ENCODE data around the gene IGFL4. TPM values are rescaled to one million over a fixed set of nuclear protein-coding genes. Genes with fewer than 3 reads are reported as not detected.

IGFL4 gene
- total and polyA plus RNA-seq, 2 donors from 2014 or later, result not detected

GRCh38 chr19:46065486-46066071 is 24.8 kb upstream of the IGFL4 start:
- DNase-seq, result no peak
- H3K9ac ChIP-seq (ENCODE audit: low read length in 3 of 3), result no peak overlapping the region
- TF ChIP-seq CTCF (IDR thresholded peaks at IDR 0.05; ENCODE audit: borderline replicate concordance, extremely low read depth, insufficient read depth), result no peak
- intact Hi-C loops (cut with DNase I), result no loop called here
- H3K36me3 ChIP-seq (ENCODE audit: control insufficient read depth in 2 of 3, insufficient read depth in 3 of 3, low read length in 3 of 3), result no peaks in the 10 kb centered on the region
- H3K27ac ChIP-seq (ENCODE audit: low read depth in 2 of 2, low read length in 2 of 2), result no peak overlapping the region
- FAIRE-seq, result no peak
- H3K27me3 ChIP-seq (ENCODE audit: control insufficient read depth, insufficient read depth, low read length), result no peaks in the 10 kb centered on the region
- peaks cover 0 to 4% (median 0%) of the 10 kb centered on the region in 3 donors for H3K9me3 ChIP-seq (ENCODE audit: control insufficient read depth in 2 of 3, insufficient read depth in 1 of 3, low read length in 3 of 3)
- H3K4me1 ChIP-seq (ENCODE audit: control insufficient read depth in 2 of 3, insufficient read depth in 2 of 3, low read depth in 1 of 3, low read length in 3 of 3), result no peaks in the 10 kb centered on the region
- no peak overlapping the region for H3K4me3 ChIP-seq (ENCODE audit: low read length in 3 of 3)

GRCh38 chr19:46063201-46063600 is 22.4 kb upstream of the IGFL4 start:
- Histone ChIP-seq H3K36me3 (ENCODE audit: control insufficient read depth in 2 of 3, insufficient read depth in 3 of 3, low read length in 3 of 3) (no peaks in the 10 kb centered on the region), H3K4me3 (ENCODE audit: low read length in 3 of 3) (no peak overlapping the region), H3K4me1 (ENCODE audit: control insufficient read depth in 2 of 3, insufficient read depth in 2 of 3, low read depth in 1 of 3, low read length in 3 of 3) (no peaks in the 10 kb centered on the region), H3K27me3 (ENCODE audit: control insufficient read depth, insufficient read depth, low read length) (no peaks in the 10 kb centered on the region), H3K27ac (ENCODE audit: low read depth in 2 of 2, low read length in 2 of 2) (no peak overlapping the region), H3K9me3 (ENCODE audit: control insufficient read depth in 2 of 3, insufficient read depth in 1 of 3, low read length in 3 of 3) (peaks cover 0 to 15% (median 0%) of the 10 kb centered on the region in 3 donors), H3K9ac (ENCODE audit: low read length in 3 of 3) (no peak overlapping the region)
- FAIRE-seq, result no peak
- DNase-seq, result no peak
- no peak for TF ChIP-seq CTCF (IDR thresholded peaks at IDR 0.05; ENCODE audit: borderline replicate concordance, extremely low read depth, insufficient read depth)
- intact Hi-C loops (cut with DNase I), result no loop called here

GRCh38 chr19:46060012-46060411 is 19.2 kb upstream of the IGFL4 start:
- no peak for DNase-seq
- Histone ChIP-seq H3K9me3 (ENCODE audit: control insufficient read depth in 2 of 3, insufficient read depth in 1 of 3, low read length in 3 of 3) (peaks cover 0 to 15% (median 0%) of the 10 kb centered on the region in 3 donors), H3K27me3 (ENCODE audit: control insufficient read depth, insufficient read depth, low read length) (no peaks in the 10 kb centered on the region), H3K4me3 (ENCODE audit: low read length in 3 of 3) (no peak overlapping the region), H3K27ac (ENCODE audit: low read depth in 2 of 2, low read length in 2 of 2) (no peak overlapping the region), H3K4me1 (ENCODE audit: control insufficient read depth in 2 of 3, insufficient read depth in 2 of 3, low read depth in 1 of 3, low read length in 3 of 3) (no peaks in the 10 kb centered on the region), H3K9ac (ENCODE audit: low read length in 3 of 3) (no peak overlapping the region), H3K36me3 (ENCODE audit: control insufficient read depth in 2 of 3, insufficient read depth in 3 of 3, low read length in 3 of 3) (no peaks in the 10 kb centered on the region)
- no peak for TF ChIP-seq CTCF (IDR thresholded peaks at IDR 0.05; ENCODE audit: borderline replicate concordance, extremely low read depth, insufficient read depth)
- intact Hi-C loops (cut with DNase I), result no loop called here
- no peak for FAIRE-seq

- H3K9me3 ChIP-seq (ENCODE audit: control insufficient read depth in 2 of 3, insufficient read depth in 1 of 3, low read length in 3 of 3), result peaks cover 0 to 15% (median 0%) of the 10 kb centered on the region in 3 donors
- TF ChIP-seq CTCF (IDR thresholded peaks at IDR 0.05; ENCODE audit: borderline replicate concordance, extremely low read depth, insufficient read depth), result no peak
- FAIRE-seq, result no peak
- H3K4me1 ChIP-seq (ENCODE audit: control insufficient read depth in 2 of 3, insufficient read depth in 2 of 3, low read depth in 1 of 3, low read length in 3 of 3), result no peaks in the 10 kb centered on the region
- H3K9ac ChIP-seq (ENCODE audit: low read length in 3 of 3), result no peak overlapping the region
- no peaks in the 10 kb centered on the region for H3K36me3 ChIP-seq (ENCODE audit: control insufficient read depth in 2 of 3, insufficient read depth in 3 of 3, low read length in 3 of 3)
- no peaks in the 10 kb centered on the region for H3K27me3 ChIP-seq (ENCODE audit: control insufficient read depth, insufficient read depth, low read length)
- H3K4me3 ChIP-seq (ENCODE audit: low read length in 3 of 3), result no peak overlapping the region
- no peak overlapping the region for H3K27ac ChIP-seq (ENCODE audit: low read depth in 2 of 2, low read length in 2 of 2)
- DNase-seq, result no peak
- intact Hi-C loops (cut with DNase I), result no loop called here
These were observed 18.0 kb upstream of the IGFL4 start for GRCh38 chr19:46058778-46059177.
